ENCODE data around the gene PDK3.

Gene PDK3

GRCh38 chrX:24482823-24483415, 17.8 kb downstream of the PDK3 start:
- no peak for DNase-seq

DNA sequence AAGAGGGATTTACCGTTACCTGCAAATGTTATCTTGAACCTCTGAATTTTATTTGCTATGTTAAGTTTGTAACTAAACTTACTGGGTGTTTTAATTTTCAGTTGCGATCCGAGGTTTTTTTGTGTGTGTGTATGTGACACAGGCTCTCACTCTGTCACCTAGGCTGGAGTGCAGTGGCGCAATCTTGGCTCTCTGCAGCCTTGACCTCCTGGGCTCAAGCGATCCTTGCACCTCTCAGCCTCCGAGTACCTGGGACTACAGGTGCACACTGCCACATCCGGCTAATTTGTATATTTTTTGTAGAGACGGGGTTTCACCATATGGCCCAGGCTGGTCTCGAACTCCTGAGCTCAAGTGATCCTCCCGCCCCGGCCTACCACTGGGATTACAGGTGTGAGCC, 18.5 kb downstream of the PDK3 start:
- no peak for DNase-seq

GRCh38 chrX:24485323-24485722, 20.2 kb downstream of the PDK3 start:
- DNase-seq: no peak

DNA sequence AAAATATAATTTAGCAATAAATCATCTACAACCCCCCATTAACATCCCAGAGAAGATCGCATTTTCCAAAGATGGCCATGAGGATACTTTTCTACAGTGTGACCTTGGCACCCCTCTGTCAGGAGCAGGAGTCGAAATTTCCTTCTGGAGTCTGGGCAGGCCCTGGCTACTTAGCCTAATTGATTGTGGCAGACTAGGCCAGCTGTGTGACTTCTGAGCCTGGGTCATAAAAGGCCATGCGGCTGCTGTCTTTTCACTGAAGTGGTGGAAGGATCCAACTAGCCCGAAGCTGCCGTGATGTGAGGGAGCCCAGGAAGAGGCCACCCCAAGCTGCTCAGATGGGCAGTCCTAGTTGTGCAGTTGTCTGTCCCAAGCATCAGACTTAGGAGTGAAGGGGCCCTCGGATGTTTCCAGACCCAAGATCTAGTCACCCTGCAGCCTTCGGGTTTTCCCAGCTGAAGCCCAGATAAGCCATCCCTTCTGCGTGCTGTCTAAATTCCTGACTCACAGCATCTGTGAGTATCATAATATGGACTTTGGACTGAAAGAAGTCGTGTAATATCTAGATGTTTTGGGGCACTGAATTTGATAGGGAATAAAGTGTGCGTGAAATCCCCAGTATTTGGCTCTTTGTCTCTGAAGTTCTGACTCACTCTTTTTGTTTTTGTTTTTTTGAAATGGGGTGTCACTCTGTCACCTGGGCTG, 21.0 kb downstream of the PDK3 start:
- no peak for DNase-seq

GRCh38 chrX:24487571-24487970, 22.5 kb downstream of the PDK3 start:
- no peak for DNase-seq

- DNase-seq: no peak
These were observed 26.7 kb downstream of the PDK3 start for GRCh38 chrX:24491741-24492140.

DNA sequence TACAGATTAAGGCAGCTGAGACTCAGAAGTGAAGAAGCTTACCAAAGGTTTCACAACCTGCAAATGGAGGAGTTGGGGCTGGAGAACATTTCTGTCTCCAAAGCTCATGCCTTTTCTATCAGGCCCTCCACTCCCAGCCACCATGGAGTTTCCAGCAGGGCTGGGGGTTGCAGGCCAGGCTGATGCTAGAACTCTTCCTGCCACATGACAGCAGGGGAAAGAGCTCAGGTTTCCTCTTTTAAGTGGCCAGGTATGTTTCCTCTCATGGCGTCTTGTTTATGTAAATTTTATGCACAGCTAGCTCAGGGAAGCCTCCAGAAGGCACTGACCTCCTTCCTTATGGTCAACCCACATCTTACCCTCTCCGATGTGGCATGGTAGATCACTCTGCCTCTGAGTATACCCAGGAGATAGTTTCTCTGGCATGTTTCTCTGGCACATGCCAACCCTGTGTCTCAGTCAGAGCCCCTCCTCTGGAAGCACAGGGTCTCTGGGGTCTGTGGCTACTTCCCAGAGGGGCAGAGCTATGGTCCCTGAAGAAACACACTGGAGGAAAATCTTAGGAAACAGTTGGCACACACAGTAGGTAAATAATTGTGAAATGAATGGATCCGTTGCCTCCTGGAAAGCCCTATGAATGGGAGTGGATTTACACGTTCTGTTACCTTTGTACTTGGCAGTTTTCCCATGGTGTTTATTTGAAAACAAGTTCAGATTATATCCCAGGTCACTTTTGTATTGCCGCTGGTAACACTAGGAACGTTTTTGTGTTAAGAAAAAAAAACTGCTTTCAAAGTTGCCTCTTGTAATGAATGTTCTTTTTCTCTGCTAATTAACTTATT, 28.9 kb downstream of the PDK3 start:
- DNase-seq: no peak

DNA sequence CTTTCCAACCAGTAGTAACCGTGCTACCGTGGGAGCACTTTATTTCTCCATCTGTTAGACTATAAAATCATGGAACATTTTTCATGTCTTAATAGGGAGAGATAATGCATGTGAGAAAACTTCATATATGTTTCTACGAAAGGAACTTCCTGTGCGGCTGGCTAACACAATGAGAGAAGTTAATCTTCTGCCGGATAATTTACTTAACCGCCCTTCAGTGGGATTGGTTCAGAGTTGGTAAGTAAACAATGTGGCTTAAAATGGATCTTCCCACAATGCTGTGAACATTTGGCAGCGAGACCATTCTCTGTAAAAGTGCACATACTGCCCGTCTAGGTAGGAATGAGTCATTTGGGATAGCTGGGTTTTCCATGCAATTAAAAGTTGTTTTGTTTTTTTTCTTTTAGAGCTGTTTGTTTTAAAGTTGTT, 29.6 kb downstream of the PDK3 start:
- peak; percentile 74 for DNase-seq

GRCh38 chrX:24495700-24496099, 30.6 kb downstream of the PDK3 start:
- DNase-seq: no peak

- DNase-seq: peak; percentile 2
These were observed 33.1 kb downstream of the PDK3 start for GRCh38 chrX:24498181-24498580.

- DNase-seq: no peak
These were observed 33.9 kb downstream of the PDK3 start for GRCh38 chrX:24498975-24499374.

DNA sequence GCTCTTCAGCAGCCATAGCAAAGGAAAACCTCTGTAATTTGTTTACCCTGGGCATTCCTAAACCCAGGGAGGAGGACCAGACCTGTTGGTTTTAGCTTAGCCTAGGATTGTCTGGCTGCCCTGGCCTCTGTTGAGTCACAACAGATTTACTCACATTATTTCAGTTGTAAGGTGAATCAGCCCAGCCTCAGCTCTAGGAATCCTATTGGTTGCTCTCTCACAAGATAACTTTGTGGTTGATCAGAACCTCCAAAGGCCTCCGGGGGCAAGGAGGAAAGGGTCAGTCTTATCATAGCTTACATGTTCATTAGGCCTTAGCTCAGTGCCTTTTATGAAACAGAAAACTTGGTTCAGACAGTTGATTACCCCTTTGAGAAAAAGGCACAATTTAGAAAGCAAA, 41.0 kb downstream of the PDK3 start:
- DNase-seq: peak; percentile 33

DNA sequence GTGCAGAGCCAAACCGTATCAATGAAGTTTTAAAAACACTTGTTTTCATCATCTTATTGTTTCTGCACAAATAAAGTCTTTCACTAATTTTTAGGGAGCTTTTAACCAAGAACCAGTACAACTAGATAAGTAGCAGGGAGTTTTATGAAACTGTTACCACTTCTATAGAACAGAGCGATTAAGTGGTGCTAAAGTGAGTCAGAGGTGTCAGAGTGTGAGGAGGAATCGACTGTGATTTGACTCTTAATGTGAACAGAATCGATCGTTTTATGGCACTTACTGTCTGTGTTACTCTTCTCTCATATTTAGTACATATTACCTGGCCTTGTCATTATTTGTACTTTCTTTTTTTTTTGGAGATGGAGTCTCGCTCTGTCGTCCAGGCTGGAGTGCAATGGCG, 43.3 kb downstream of the PDK3 start:
- no peak for DNase-seq

DNA sequence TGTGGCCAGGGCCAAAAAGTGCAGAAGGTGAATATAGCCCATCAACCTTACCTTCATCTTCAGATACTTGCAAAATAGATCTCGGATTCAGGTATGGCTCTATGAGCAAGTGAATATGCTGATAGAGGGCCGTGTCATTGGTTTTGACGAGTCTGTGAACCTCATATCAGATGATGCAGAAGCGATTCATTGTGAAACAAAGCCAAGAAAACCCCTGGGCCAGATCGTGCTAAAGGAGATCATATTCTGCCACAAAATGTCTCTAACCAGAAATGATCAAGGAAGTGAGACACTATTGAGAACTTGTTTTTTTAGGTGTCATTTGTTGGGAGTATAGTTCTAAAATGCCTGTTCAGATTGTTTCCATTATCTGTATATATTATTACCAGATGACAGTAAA, 48.3 kb downstream of the PDK3 start:
- no peak for DNase-seq

DNA sequence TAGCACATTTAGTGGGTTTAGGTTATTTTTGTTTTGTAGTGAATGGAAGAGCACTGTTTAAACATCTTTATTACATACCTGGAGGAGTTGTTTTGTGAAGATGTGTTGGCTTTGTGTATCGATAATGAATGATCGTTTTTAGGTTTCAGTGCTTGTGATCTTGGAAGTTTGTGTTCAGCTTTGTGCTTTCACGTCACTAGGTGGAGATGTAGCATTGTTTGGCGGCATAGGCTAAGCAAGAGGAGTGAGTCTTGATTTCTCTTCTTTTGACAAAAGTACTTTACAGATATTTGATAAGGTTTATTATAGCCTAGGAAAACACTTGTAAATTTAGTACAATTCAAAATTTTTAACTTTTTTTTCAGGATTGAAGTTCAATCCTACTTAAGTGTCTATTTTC, 50.4 kb downstream of the PDK3 start:
- no peak for DNase-seq

DNA sequence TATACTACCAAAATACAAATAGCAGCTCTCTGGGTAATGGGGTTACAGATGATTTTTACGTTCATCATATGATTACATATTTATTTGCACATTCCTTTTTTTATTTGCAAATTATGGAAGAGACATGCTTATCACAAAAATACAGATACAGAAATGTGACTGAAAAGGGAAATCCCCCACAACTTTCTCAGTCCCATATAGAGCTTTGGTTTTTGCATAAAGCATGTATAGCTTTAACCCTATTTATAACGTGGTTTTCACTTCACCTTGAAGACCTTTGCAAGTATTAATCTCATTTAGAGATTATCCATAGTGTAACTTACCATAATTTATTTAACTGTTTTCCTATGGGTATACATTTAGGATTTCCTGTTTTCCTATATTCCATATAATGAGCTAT, 55.4 kb downstream of the PDK3 start:
- no peak for DNase-seq

GRCh38 chrX:24525455-24525854, 60.4 kb downstream of the PDK3 start:
- no peak for DNase-seq

DNA sequence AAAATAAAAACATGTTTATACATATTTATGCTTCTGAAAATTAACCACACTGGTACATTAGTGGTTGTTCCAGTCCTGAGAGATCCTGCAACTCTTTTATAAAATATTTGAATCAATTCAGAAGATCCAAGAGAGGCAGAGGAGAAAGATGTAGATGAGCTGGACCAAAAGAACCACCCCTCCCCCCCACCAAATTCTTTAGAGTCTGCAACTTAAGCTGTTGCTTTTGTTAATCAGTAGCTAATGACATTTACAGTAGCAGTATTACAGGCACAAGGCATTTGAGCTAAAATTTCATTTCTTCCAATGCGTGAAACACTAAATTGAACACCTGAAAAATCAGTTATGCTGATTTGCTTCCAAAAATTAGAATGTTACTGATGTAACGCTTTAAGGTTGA, 61.5 kb downstream of the PDK3 start:
- no peak for DNase-seq

GRCh38 chrX:24528605-24529004, 63.5 kb downstream of the PDK3 start:
- DNase-seq: no peak

- no peak for DNase-seq
These were observed 71.5 kb downstream of the PDK3 start for GRCh38 chrX:24536551-24536950.

DNA sequence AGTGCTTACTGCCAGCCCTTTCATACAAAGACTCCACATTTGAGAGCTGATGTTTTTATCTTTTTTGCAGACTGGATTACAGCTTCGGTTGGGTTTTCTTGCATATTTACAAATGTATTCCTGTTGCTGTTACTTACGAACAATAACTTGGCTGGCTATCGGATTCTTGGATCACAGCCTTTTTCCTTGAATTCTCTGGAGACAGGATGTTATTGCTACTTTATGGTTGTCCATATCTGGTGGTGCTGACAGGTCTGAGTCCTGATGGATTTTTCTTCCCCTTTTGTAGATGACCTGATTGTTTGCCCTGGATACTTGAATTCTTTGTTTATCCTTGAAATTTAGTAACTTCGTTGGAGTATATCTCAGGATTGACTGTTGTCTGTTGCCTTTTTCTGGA, 77.7 kb downstream of the PDK3 start:
- DNase-seq: no peak

DNA sequence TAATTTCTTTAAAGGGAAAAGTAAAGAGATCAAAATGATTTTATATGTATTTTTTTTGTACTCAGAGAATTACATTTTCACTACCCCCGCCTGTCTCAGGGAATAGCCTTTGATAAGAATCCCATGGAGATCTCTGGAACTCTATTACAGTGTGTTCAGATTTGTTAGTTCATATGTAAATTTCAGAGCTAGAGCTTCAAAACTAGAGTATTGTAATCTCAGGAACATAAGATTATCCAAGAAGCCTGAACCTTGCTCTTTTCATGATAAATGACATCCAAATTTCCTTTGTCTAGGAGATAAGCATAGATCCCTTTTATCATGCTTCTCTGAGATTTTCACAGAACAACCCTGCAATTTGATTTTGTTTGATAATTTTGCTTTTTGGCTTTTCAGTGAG, 82.9 kb downstream of the PDK3 start:
- DNase-seq: no peak

GRCh38 chrX:24550166-24550565, 85.1 kb downstream of the PDK3 start:
- peak; percentile 7 for DNase-seq

DNA sequence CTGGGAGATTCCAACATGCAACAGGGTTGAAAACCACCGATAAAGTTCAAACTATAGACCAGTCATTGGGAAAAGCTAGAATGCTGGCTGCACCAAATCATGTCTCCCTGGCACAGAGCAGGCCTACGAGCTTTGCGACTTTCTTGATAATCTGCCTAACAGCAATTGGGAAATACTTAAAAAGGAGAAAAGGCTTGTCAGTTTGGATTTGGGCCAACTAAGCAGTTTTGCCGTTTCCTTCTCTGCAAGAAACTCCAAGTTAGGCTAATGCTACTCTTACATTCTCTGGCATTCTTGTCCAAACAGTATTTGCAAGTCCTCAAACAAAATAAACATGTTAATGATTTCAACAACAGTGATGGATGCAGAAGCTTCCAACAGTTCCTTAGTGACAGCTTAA, 87.9 kb downstream of the PDK3 start:
- DNase-seq: no peak

Data from fibroblast of skin of back (primary cell).